H1 (cell line): ENCODE results near the gene CYP2S1. TPM values are rescaled to one million over a fixed set of nuclear protein-coding genes. Genes with fewer than 3 reads are reported as not detected.

ENCODE experiments used
- PHF8 ChIP-seq: fragments of 200-600 bp; sonication (generic); conservative IDR thresholded peaks from 2 replicates; pipeline ENCODE4 v1.7.1; 2012; ENCODE audit warnings: low read depth, mild to moderate bottlenecking, inconsistent platforms, low read length, moderate library complexity
- polyA plus RNA-seq, 7 experiments: library from polyadenylated mRNA; depleted of rRNA in 3 of 7; stranded (reverse) in 5 of 7; unstranded in 2 of 7; fragments of >200 nt in 5 of 7; fragments of 200-250 nt in 2 of 7; gene quantifications; 1 replicate in 5 of 7; 2 replicates in 1 of 7; 4 replicates in 1 of 7; pipeline versions ENCODE4 v1.2.1 to v1.2.3, GENCODE V29; 2011 to 2013; ENCODE audit warnings: missing spikeins in 2 of 7, mixed read lengths in 2 of 7
- total RNA-seq: library from RNA; stranded (reverse); fragmentation: NEBNext Ultra II Directional; extraction: Animal tissue kit (Norgen Biotek cat#: 25700); gene quantifications from 2 replicates; pipeline ENCODE4 v1.2.1, GENCODE V29; 2021
- TF ChIP-seq, protein P1 (sequence below), 3 experiments: IDR thresholded peaks; 1 replicate in 2 of 3; 2 replicates in 1 of 3; pipeline versions ENCODE4 v1.5.1 to v1.6.1; 2011; ENCODE audit warnings: low read length in 3 of 3, mild to moderate bottlenecking in 3 of 3, inconsistent platforms in 2 of 3, low read depth in 1 of 3, moderate library complexity in 1 of 3; ENCODE audit not compliant: insufficient read depth in 1 of 3; ENCODE audit errors: control extremely low read depth in 1 of 3

CYP2S1 gene
- total and polyA plus RNA-seq, 2 of the 8 experiments (the other 6 are each of a cell fraction or from before 2014, with no cell fraction given), result 97.9 to 245 TPM

DNA sequence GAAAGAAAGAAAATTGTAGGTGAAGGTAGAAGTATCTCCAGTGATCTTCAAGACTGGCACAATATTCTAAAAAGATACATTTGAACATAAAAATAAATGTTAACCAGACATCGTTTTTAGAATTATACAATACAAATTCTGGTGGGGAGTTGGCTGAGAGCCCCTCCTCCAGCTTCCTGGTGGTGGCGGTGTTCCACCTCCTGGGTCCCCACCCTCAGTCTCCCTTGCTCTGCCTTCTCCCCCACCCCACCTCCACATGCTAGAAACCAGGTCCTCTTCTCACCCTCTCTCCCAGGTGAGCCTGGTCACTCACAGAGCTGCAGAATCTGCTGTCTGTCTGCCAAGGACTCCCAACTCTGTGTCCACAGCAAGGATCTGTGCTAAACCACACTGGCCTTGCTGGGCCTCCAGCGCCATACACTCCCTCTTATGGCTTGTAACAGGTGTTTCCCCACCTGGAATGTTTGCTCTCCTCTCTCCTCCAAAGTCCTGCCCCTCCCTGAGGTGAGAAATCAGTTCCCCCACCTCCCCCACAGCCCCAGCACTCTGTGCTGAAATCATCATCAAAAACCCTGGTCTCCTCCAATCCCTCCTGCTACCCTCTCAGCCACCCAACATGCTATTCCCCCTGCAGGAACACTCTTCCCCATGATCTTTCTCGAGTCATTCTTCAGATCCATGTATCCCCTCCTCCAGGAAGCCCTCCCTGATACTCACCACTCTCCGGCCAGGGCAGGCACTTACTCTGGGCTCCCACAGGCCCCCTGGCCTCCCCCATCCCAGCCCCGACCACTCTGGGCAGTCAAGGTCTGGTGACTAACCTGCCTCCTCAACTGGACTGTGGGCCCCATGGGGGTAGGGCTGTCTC, 20.5 kb upstream of the CYP2S1 start (continued):
- TF ChIP-seq, protein P1, sequence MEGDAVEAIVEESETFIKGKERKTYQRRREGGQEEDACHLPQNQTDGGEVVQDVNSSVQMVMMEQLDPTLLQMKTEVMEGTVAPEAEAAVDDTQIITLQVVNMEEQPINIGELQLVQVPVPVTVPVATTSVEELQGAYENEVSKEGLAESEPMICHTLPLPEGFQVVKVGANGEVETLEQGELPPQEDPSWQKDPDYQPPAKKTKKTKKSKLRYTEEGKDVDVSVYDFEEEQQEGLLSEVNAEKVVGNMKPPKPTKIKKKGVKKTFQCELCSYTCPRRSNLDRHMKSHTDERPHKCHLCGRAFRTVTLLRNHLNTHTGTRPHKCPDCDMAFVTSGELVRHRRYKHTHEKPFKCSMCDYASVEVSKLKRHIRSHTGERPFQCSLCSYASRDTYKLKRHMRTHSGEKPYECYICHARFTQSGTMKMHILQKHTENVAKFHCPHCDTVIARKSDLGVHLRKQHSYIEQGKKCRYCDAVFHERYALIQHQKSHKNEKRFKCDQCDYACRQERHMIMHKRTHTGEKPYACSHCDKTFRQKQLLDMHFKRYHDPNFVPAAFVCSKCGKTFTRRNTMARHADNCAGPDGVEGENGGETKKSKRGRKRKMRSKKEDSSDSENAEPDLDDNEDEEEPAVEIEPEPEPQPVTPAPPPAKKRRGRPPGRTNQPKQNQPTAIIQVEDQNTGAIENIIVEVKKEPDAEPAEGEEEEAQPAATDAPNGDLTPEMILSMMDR (IDR thresholded peaks at IDR 0.05; ENCODE audit: control extremely low read depth in 1 of 3, insufficient read depth in 1 of 3, low read depth in 1 of 3, low read length in 3 of 3), result peak; percentile 34 to 47 (median 45); a peak in 3 of 4 replicates
- no peak for TF ChIP-seq PHF8
